ENCODE data around the gene DOCK1. TPM values are rescaled to one million over a fixed set of nuclear protein-coding genes. Genes with fewer than 3 reads are reported as not detected.

The DOCK1 gene
- polyA plus RNA-seq, 1 of the 3 experiments (the other 2 are of a cell fraction), result 15.5 TPM

DNA sequence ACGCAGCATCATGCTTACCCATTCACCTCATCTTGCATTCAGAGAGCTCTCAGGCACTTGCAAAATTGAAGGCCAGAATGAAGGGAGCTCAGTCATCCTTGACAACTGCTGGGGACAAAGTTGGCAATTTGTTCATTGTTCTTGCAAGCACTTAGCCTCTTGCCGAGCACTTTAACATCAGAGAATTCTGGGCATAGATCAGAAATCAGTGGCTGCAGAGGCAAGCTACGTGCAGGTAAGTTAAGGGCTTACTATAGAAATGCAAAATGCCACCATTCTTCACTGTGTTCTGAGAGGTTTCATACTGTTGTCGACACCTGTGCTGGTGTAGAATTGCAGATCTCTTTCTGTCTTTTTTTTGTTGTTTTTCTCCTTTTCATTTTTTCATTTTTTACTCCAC lies 375.2 kb downstream of the DOCK1 start:
- Histone ChIP-seq H3K4me2 (no peak overlapping the region), H3K79me2 (ENCODE audit: insufficient read depth) (no peaks in the 10 kb centered on the region), H3K9me2 (no peaks in the 10 kb centered on the region), H3K4me3 (ENCODE audit: low read depth in 2 of 2, low read length in 1 of 2) (no peak overlapping the region), H3K4me1 (ENCODE audit: control insufficient read depth in 1 of 2, insufficient read depth in 2 of 2, low read depth in 1 of 2, low read length in 1 of 2) (no peaks in the 10 kb centered on the region; a peak in 1 of 4 replicates), H3K27ac (ENCODE audit: low read depth in 2 of 2, low read length in 1 of 2) (no peak overlapping the region), H4K20me1 (ENCODE audit: insufficient read depth) (no peaks in the 10 kb centered on the region), H3K9me3 (no peaks in the 10 kb centered on the region), H2AFZ (ENCODE audit: low read depth) (no peak overlapping the region), H3K36me3 (replicated peaks in 1 of 2; ENCODE audit: control insufficient read depth in 1 of 2, insufficient read depth in 2 of 2, low read length in 1 of 2) (peaks cover 7 to 8% of the 10 kb centered on the region in 2 experiments), H3K9ac (no peak overlapping the region), H3F3A (replicated peaks; ENCODE audit: insufficient read depth) (peaks cover 5% of the 10 kb centered on the region), H3K27me3 (ENCODE audit: insufficient read depth) (no peaks in the 10 kb centered on the region)
- CTCF ChIA-PET, result no interaction called here
- DNase-seq, result no peak
- no peak for TF ChIP-seq TEAD4 (IDR thresholded peaks at IDR 0.05; ENCODE audit: borderline replicate concordance, insufficient read depth)
- TF ChIP-seq RFX5 (IDR thresholded peaks at IDR 0.05; ENCODE audit: low read length), result no peak
- TF ChIP-seq POLR2AphosphoS5 (IDR thresholded peaks at IDR 0.05; ENCODE audit: low read depth, low read length), result no peak
- no peak for TF ChIP-seq TCF12 (IDR thresholded peaks at IDR 0.05)
- TF ChIP-seq EP300 (IDR thresholded peaks at IDR 0.05; ENCODE audit: borderline replicate concordance in 1 of 2, low read depth in 1 of 2, low read length in 1 of 2), result no peak
- no peak for TF ChIP-seq FOSL2 (IDR thresholded peaks at IDR 0.05; ENCODE audit: borderline replicate concordance, low read depth)
- no peak for TF ChIP-seq YY1 (IDR thresholded peaks at IDR 0.05; ENCODE audit: low read depth)
- no peak for TF ChIP-seq MEF2A (IDR thresholded peaks at IDR 0.05; ENCODE audit: borderline replicate concordance, low read depth)
- no peak for TF ChIP-seq JUND (IDR thresholded peaks at IDR 0.05)
- TF ChIP-seq, protein P1, sequence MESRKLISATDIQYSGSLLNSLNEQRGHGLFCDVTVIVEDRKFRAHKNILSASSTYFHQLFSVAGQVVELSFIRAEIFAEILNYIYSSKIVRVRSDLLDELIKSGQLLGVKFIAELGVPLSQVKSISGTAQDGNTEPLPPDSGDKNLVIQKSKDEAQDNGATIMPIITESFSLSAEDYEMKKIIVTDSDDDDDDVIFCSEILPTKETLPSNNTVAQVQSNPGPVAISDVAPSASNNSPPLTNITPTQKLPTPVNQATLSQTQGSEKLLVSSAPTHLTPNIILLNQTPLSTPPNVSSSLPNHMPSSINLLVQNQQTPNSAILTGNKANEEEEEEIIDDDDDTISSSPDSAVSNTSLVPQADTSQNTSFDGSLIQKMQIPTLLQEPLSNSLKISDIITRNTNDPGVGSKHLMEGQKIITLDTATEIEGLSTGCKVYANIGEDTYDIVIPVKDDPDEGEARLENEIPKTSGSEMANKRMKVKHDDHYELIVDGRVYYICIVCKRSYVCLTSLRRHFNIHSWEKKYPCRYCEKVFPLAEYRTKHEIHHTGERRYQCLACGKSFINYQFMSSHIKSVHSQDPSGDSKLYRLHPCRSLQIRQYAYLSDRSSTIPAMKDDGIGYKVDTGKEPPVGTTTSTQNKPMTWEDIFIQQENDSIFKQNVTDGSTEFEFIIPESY (IDR thresholded peaks at IDR 0.05; ENCODE audit: borderline replicate concordance, low read depth), result no peak
- TF ChIP-seq NRF1 (IDR thresholded peaks at IDR 0.05; ENCODE audit: low read depth, low read length), result no peak
- no peak for TF ChIP-seq SIN3A (IDR thresholded peaks at IDR 0.05; ENCODE audit: borderline replicate concordance, low read depth, low read length)
- no peak for TF ChIP-seq RAD21 (IDR thresholded peaks at IDR 0.05; ENCODE audit: low read length)
- no peak for TF ChIP-seq GATA2 (CRISPR knock-in tag; IDR thresholded peaks at IDR 0.05)
- TF ChIP-seq, protein P2, sequence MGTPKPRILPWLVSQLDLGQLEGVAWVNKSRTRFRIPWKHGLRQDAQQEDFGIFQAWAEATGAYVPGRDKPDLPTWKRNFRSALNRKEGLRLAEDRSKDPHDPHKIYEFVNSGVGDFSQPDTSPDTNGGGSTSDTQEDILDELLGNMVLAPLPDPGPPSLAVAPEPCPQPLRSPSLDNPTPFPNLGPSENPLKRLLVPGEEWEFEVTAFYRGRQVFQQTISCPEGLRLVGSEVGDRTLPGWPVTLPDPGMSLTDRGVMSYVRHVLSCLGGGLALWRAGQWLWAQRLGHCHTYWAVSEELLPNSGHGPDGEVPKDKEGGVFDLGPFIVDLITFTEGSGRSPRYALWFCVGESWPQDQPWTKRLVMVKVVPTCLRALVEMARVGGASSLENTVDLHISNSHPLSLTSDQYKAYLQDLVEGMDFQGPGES (IDR thresholded peaks at IDR 0.05; ENCODE audit: low read depth, low read length), result no peak
- no peak for TF ChIP-seq SMC3 (IDR thresholded peaks at IDR 0.05; ENCODE audit: low read depth, low read length)
- TF ChIP-seq USF1 (IDR thresholded peaks at IDR 0.05; ENCODE audit: borderline replicate concordance, low read depth), result no peak
- TF ChIP-seq REST (IDR thresholded peaks at IDR 0.05; ENCODE audit: low read depth, low read length), result no peak
- 96% methylated on average over 4 of the region's 4 CpGs for whole genome bisulfite sequencing (ENCODE audit: low lambda C conversion rate)
- POLR2A ChIA-PET, result no interaction called here

All from SK-N-SH (cell line).